A549 (cell line): Measurements from ENCODE around the gene ANKS1B. TPM values are rescaled to one million over a fixed set of nuclear protein-coding genes. Genes with fewer than 3 reads are reported as not detected.

ENCODE experiments used
- ATAC-seq, 2 experiments: fragments of 200-7000 bp in 1 of 2; fragments of >200 bp in 1 of 2; cut with Nextera tagmentation in 1 of 2; cut with Tn5 transposase in 1 of 2; 3 replicates each; pipeline versions ENCODE4 v1.8.0 to v1.9.1; 2018 to 2020; ENCODE audit warnings: mild to moderate bottlenecking in 1 of 2, moderate library complexity in 1 of 2
- CTCF ChIA-PET: fragments of 300-600 bp; sonication (Branson Sonifier 250); formaldehyde crosslinking; extraction: SDS; loops from one replicate; lab custom pipeline; 2021; ENCODE audit warnings: antibody characterized with exemption, inconsistent platforms; lab: Yijun Ruan, JAX
- POLR2A ChIA-PET: fragments of 350-600 bp; formaldehyde crosslinking; extraction: SDS; loops from one replicate; lab custom pipeline; 2021; ENCODE audit warnings: antibody characterized with exemption, inconsistent platforms; lab: Yijun Ruan, JAX
- DNase-seq, 2 experiments: peaks; one replicate each; pipeline versions ENCODE4 v3.0.0 to v3.0.0-alpha.2; 2011 to 2016; ENCODE audit warnings: low read depth in 1 of 2, low spot score in 1 of 2
- FAIRE-seq: peaks from 2 replicates; lab custom pipeline; 2011; peaks lifted over from hg19 to GRCh38; lab: Jason Lieb, UNC
- H3K27ac ChIP-seq, 2 experiments: fragments of >200 bp; sonication (Bioruptor Twin); formaldehyde crosslinking; 3 replicates each; pipeline ENCODE4 v1.5.1; 2016 to 2017
- H3K4me1 ChIP-seq: fragments of >200 bp; sonication (Bioruptor Twin); formaldehyde crosslinking; 3 replicates; pipeline ENCODE4 v1.6.1; 2016
- H3K4me2 ChIP-seq: fragments of >200 bp; sonication (Bioruptor Twin); formaldehyde crosslinking; 3 replicates; pipeline ENCODE4 v1.6.1; 2016
- H3K4me3 ChIP-seq: fragments of >200 bp; sonication (Bioruptor Twin); formaldehyde crosslinking; 3 replicates; pipeline ENCODE4 v1.5.1; 2016
- H3K9me3 ChIP-seq: fragments of >200 bp; sonication (Bioruptor Twin); formaldehyde crosslinking; 3 replicates; pipeline ENCODE4 v1.6.1; 2016
- ATOH8 ChIP-seq: fragments of 250-450 bp; sonication (Bioruptor Pico); IDR thresholded peaks from 2 replicates; pipeline ENCODE4 v1.5.0; 2020; ENCODE audit warnings: low read depth, mild to moderate bottlenecking, moderate library complexity
- BHLHE40 ChIP-seq: IDR thresholded peaks from 2 replicates; pipeline ENCODE4 v1.6.1; 2012; ENCODE audit warnings: low read depth, low read length, inconsistent platforms
- CBX2 ChIP-seq: fragments of 200-600 bp; sonication (generic); IDR thresholded peaks from 2 replicates; pipeline ENCODE4 v1.6.1; 2016; ENCODE audit warnings: low read depth, mild to moderate bottlenecking, borderline replicate concordance
- CHD2 ChIP-seq: fragments of 150-350 bp; IDR thresholded peaks from 2 replicates; pipeline ENCODE4 v1.6.1; 2014; ENCODE audit warnings: low read length; ENCODE audit not compliant: partially characterized antibody
- E2F6 ChIP-seq: IDR thresholded peaks from 2 replicates; pipeline ENCODE4 v1.6.1; 2012; ENCODE audit warnings: low read depth, borderline replicate concordance
- EHMT2 ChIP-seq: fragments of 200-600 bp; sonication (generic); IDR thresholded peaks from 2 replicates; pipeline ENCODE4 v1.6.1; 2016; ENCODE audit warnings: antibody characterized with exemption, low read depth, mild to moderate bottlenecking, moderate library complexity
- FOSL2 ChIP-seq, 2 experiments: fragments of 450-650 bp in 1 of 2; fragments of >200 bp in 1 of 2; sonication (Bioruptor Twin) in 1 of 2; formaldehyde crosslinking; IDR thresholded peaks; 2 replicates each; pipeline versions ENCODE4 v1.5.0 to v1.6.1; 2016 to 2020; ENCODE audit warnings: mild to moderate bottlenecking in 1 of 2, moderate library complexity in 1 of 2
- HMGXB4 ChIP-seq: fragments of 250-450 bp; sonication (Bioruptor Pico); IDR thresholded peaks from 2 replicates; pipeline ENCODE4 v1.5.0; 2021; ENCODE audit warnings: mild to moderate bottlenecking, moderate library complexity, borderline replicate concordance
- HOXB13 ChIP-seq: fragments of 250-450 bp; sonication (Bioruptor Pico); IDR thresholded peaks from 2 replicates; pipeline ENCODE4 v1.5.0; 2020; ENCODE audit warnings: low read depth, mild to moderate bottlenecking, moderate library complexity
- JUNB ChIP-seq: fragments of >200 bp; sonication (Bioruptor Twin); formaldehyde crosslinking; IDR thresholded peaks from 2 replicates; pipeline ENCODE4 v1.6.1; 2016
- KDM1A ChIP-seq: fragments of 200-600 bp; sonication (generic); IDR thresholded peaks from 2 replicates; pipeline ENCODE4 v1.6.1; 2016; ENCODE audit warnings: low read depth, mild to moderate bottlenecking
- KDM5A ChIP-seq: fragments of 200-600 bp; sonication (generic); IDR thresholded peaks from 2 replicates; pipeline ENCODE4 v1.6.1; 2016; ENCODE audit warnings: antibody characterized with exemption, mild to moderate bottlenecking
- MAFK ChIP-seq: fragments of 450-650 bp; IDR thresholded peaks from 2 replicates; pipeline ENCODE4 v1.6.1; 2014; ENCODE audit not compliant: partially characterized antibody
- MAX ChIP-seq: IDR thresholded peaks from 2 replicates; pipeline ENCODE4 v1.6.1; 2012
- NPAS2 ChIP-seq: fragments of 250-450 bp; sonication (Bioruptor Pico); IDR thresholded peaks from 2 replicates; pipeline ENCODE4 v1.8.0; 2022; ENCODE audit warnings: mild to moderate bottlenecking, moderate library complexity, borderline replicate concordance
- NR3C1 ChIP-seq: fragments of >200 bp; sonication (Bioruptor Twin); formaldehyde crosslinking; IDR thresholded peaks from 3 replicates; pipeline ENCODE4 v1.6.1; 2017
- PHF8 ChIP-seq: fragments of 200-600 bp; sonication (generic); IDR thresholded peaks from 2 replicates; pipeline ENCODE4 v1.6.1; 2016; ENCODE audit warnings: low read depth, mild to moderate bottlenecking, antibody characterized with exemption, moderate library complexity, borderline replicate concordance
- POLR2AphosphoS2 ChIP-seq: conservative IDR thresholded peaks from 2 replicates; pipeline ENCODE4 v1.6.1; 2012; ENCODE audit warnings: low read length, improper control_type of control experiment, inconsistent platforms
- RAD21 ChIP-seq, 2 experiments: fragments of >200 bp in 1 of 2; sonication (Bioruptor Twin) in 1 of 2; formaldehyde crosslinking in 1 of 2; IDR thresholded peaks in 1 of 2; conservative IDR thresholded peaks in 1 of 2; 2 replicates in 1 of 2; 3 replicates in 1 of 2; pipeline ENCODE4 v1.6.1; 2012 to 2018; ENCODE audit warnings: inconsistent platforms in 1 of 2
- SMC3 ChIP-seq: fragments of >200 bp; sonication (Bioruptor Twin); formaldehyde crosslinking; IDR thresholded peaks from 3 replicates; pipeline ENCODE4 v1.6.1; 2018; ENCODE audit warnings: inconsistent platforms
- TFCP2L1 ChIP-seq: fragments of 250-450 bp; sonication (Bioruptor Pico); IDR thresholded peaks from 2 replicates; pipeline ENCODE4 v1.5.0; 2021; ENCODE audit warnings: mild to moderate bottlenecking
- USF2 ChIP-seq: fragments of 450-650 bp; IDR thresholded peaks from 2 replicates; pipeline ENCODE4 v1.6.1; 2014; ENCODE audit warnings: antibody characterized with exemption
- WGBS: methylation state at CpG from one replicate; pipeline ENCODE4 v1.1.6; 2017; ENCODE audit errors: missing lambda C conversion rate; 5-methylcytosine and 5-hydroxymethylcytosine counted together
- polyA plus RNA-seq, 4 experiments: library from polyadenylated mRNA; depleted of rRNA in 3 of 4; stranded (reverse); fragments of >200 nt; fragmentation: RNase III in 1 of 4; extraction: RNeasy Plus Mini Kit Qiagen cat#74134 plus additional on column Dnase treatment in 1 of 4; gene quantifications; 2 replicates in 3 of 4; 3 replicates in 1 of 4; pipeline ENCODE4 v1.2.3, GENCODE V29; 2011 to 2017

Gene ANKS1B
- polyA plus RNA-seq, 2 of the 4 experiments (the other 2 are of a cell fraction) = 1.5 to 2.2 TPM

GRCh38 chr12:99110868-99111267 lies 873.9 kb downstream of the ANKS1B start:
- no peaks in the 10 kb centered on the region for H3K9me3 ChIP-seq
- WGBS = under 1% methylated on average over 3 of the region's 3 CpGs
- TF ChIP-seq NR3C1 (no peak), ATOH8 (CRISPR knock-in tag) (no peak), EHMT2 (no peak), E2F6 (no peak), KDM1A (no peak), FOSL2 (IDR thresholded peaks at IDR 0.05) (no peak), FOSL2 (CRISPR knock-in tag; IDR thresholded peaks at IDR 0.05) (no peak), KDM5A (no peak), USF2 (no peak), HMGXB4 (CRISPR knock-in tag) (no peak), RAD21 (conservative IDR thresholded peaks at IDR 0.05 in 1 of 2, IDR thresholded peaks at IDR 0.05 in 1 of 2) (no peak), NPAS2 (CRISPR knock-in tag) (no peak), HOXB13 (CRISPR knock-in tag) (no peak)
- TF ChIP-seq, all 56 proteins: peak for 0
- H3K4me1 ChIP-seq = no peaks in the 10 kb centered on the region
- H3K4me2 ChIP-seq = no peak overlapping the region
- no peak overlapping the region for H3K4me3 ChIP-seq
- FAIRE-seq (no peak), DNase-seq (no peak), ATAC-seq (no peak)
- ChIA-PET POLR2A (no interaction called here), CTCF (no interaction called here)
- no peak overlapping the region for H3K27ac ChIP-seq

GRCh38 chr12:99110212-99110611 lies 874.5 kb downstream of the ANKS1B start:
- Histone ChIP-seq H3K4me1 (no peaks in the 10 kb centered on the region), H3K27ac (no peak overlapping the region), H3K4me2 (no peak overlapping the region), H3K4me3 (no peak overlapping the region), H3K9me3 (no peaks in the 10 kb centered on the region)
- 5% methylated on average over 2 of the region's 2 CpGs for WGBS
- ChIA-PET POLR2A (no interaction called here), CTCF (interaction anchor here (1.1 kb wide), 1 partner anchor 13 kb away, joined by 3 read pairs; no protein-coding TSS in a partner anchor)
- FAIRE-seq (no peak), DNase-seq (no peak), ATAC-seq (no peak)
- TF ChIP-seq SMC3 = no peak
- no peak for TF ChIP-seq BHLHE40
- no peak for TF ChIP-seq MAX

- Histone ChIP-seq H3K4me2 (no peak overlapping the region), H3K9me3 (no peaks in the 10 kb centered on the region), H3K4me1 (no peaks in the 10 kb centered on the region), H3K27ac (no peak overlapping the region), H3K4me3 (no peak overlapping the region)
- POLR2A ChIA-PET = no interaction called here
- ATAC-seq (no peak), DNase-seq (no peak), FAIRE-seq (no peak)
- no peak for TF ChIP-seq MAFK
- TF ChIP-seq NPAS2 (CRISPR knock-in tag) = no peak
- TF ChIP-seq CHD2 = no peak
- no peak for TF ChIP-seq E2F6
- TF ChIP-seq TFCP2L1 (CRISPR knock-in tag) = no peak
- no peak for TF ChIP-seq POLR2AphosphoS2
- no peak for TF ChIP-seq PHF8
- TF ChIP-seq JUNB = no peak
- TF ChIP-seq RAD21 (conservative IDR thresholded peaks at IDR 0.05 in 1 of 2, IDR thresholded peaks at IDR 0.05 in 1 of 2) = no peak
- no peak for TF ChIP-seq HOXB13 (CRISPR knock-in tag)
- no peak for TF ChIP-seq KDM5A
- no peak for TF ChIP-seq CBX2
- no peak for TF ChIP-seq SMC3
- 2% methylated on average over 2 of the region's 2 CpGs for WGBS
- CTCF ChIA-PET = interaction anchor here (1.1 kb wide), 1 partner anchor 14 kb away, joined by 3 read pairs; no protein-coding TSS in a partner anchor
These were observed 875.8 kb downstream of the ANKS1B start for GRCh38 chr12:99108924-99109323.
